Activated B cell treated with CpG ODN at 0.5 μM for 24 hours (primary cell): ENCODE data around the gene PIK3R2. TPM values are rescaled to one million over a fixed set of nuclear protein-coding genes. Genes with fewer than 3 reads are reported as not detected.

ENCODE experiments used
- ATAC-seq: fragments of 200-7000 bp; cut with Tn5 transposase; one replicate; pipeline ENCODE4 v1.10.0; 2021; ENCODE audit warnings: low read depth, mild to moderate bottlenecking, moderate library complexity
- CTCF ChIA-PET: fragments of 350-600 bp; sonication (Branson Sonifier 250); formaldehyde crosslinking; loops from one replicate; lab custom pipeline; 2021; ENCODE audit warnings: antibody characterized with exemption; lab: Charles Lee
- POLR2A ChIA-PET: fragments of 350-600 bp; sonication (Branson Sonifier 250); formaldehyde crosslinking; loops from one replicate; lab custom pipeline; 2021; ENCODE audit warnings: antibody characterized with exemption; lab: Charles Lee
- DNase-seq: peaks from one replicate; pipeline ENCODE4 v3.0.0; 2022
- H3K27ac Mint-ChIP-seq: one replicate; pipeline ENCODE4 v1.8.0; 2020; ENCODE audit warnings: mixed read lengths
- H3K27me3 Mint-ChIP-seq: one replicate; pipeline ENCODE4 v1.8.0; 2021; ENCODE audit warnings: mixed read lengths
- H3K36me3 Mint-ChIP-seq: one replicate; pipeline ENCODE4 v1.8.0; 2021; ENCODE audit warnings: low read depth, mixed read lengths
- H3K4me1 Mint-ChIP-seq: one replicate; pipeline ENCODE4 v1.8.0; 2021; ENCODE audit warnings: mixed read lengths
- H3K4me3 Mint-ChIP-seq: one replicate; pipeline ENCODE4 v1.8.0; 2020; ENCODE audit warnings: mild to moderate bottlenecking, mixed read lengths
- H3K9me3 Mint-ChIP-seq: one replicate; pipeline ENCODE4 v1.8.0; 2020; ENCODE audit warnings: mixed read lengths
- CTCF ChIP-seq: fragments of 200-600 bp; IDR thresholded peaks from one replicate; pipeline ENCODE4 v1.8.0; 2022; ENCODE audit warnings: antibody characterized with exemption, mild to moderate bottlenecking
- intact Hi-C: fragments of 100-400 bp; cut with micrococcal nuclease; formaldehyde crosslinking; loops from one replicate; pipeline ENCODE4 v1.15.1; 2024
- total RNA-seq: library from RNA; stranded (reverse); gene quantifications from 2 replicates; pipeline ENCODE4 v1.2.3, GENCODE V29; 2022

PIK3R2 gene
- total RNA-seq, 1 donor from 2014 or later = 12.7 TPM

GRCh38 chr19:18183529-18183928, 30.6 kb downstream of the PIK3R2 start:
- H3K27ac Mint-ChIP-seq = no peak overlapping the region
- no peaks in the 10 kb centered on the region for H3K9me3 Mint-ChIP-seq
- no peaks in the 10 kb centered on the region for H3K27me3 Mint-ChIP-seq
- ChIA-PET CTCF (interaction anchor here (1.0 to 1.2 kb wide), 2 partner anchors 8 to 205 kb away, joined by 3 to 4 read pairs; no protein-coding TSS in a partner anchor), POLR2A (interaction anchor here (0.7 to 19.0 kb wide), 6 partner anchors 8 to 185 kb away, joined by 3 to 437 read pairs (median 4); partner anchors contain the start of genes IFI30 and MPV17L2)
- H3K4me1 Mint-ChIP-seq = peaks cover 49% of the 10 kb centered on the region
- no peak for ATAC-seq
- no peak for DNase-seq
- H3K4me3 Mint-ChIP-seq = no peak overlapping the region
- no peak for TF ChIP-seq CTCF
- intact Hi-C loops = loop anchor here (2.0 kb wide), 1 partner anchor 15 kb away; no protein-coding TSS in a partner anchor
- H3K36me3 Mint-ChIP-seq = peaks cover 12% of the 10 kb centered on the region

GRCh38 chr19:18185538-18185937, 32.6 kb downstream of the PIK3R2 start:
- ChIA-PET CTCF (interaction anchor here (1.2 kb wide), 1 partner anchor 17 kb away, joined by 3 read pairs; no protein-coding TSS in a partner anchor), POLR2A (interaction anchor here (0.6 to 19.0 kb wide), 4 partner anchors 13 to 964 kb away, joined by 3 to 437 read pairs (median 4); partner anchors contain the start of gene IFI30)
- no peaks in the 10 kb centered on the region for H3K9me3 Mint-ChIP-seq
- H3K27me3 Mint-ChIP-seq = no peaks in the 10 kb centered on the region
- H3K36me3 Mint-ChIP-seq = peaks cover 5% of the 10 kb centered on the region
- H3K4me1 Mint-ChIP-seq = peaks cover 43% of the 10 kb centered on the region
- intact Hi-C loops = no loop called here
- H3K4me3 Mint-ChIP-seq = no peak overlapping the region
- H3K27ac Mint-ChIP-seq = peak overlapping the region; percentile 59
- ATAC-seq (no peak), DNase-seq (no peak)
- TF ChIP-seq CTCF = no peak

GRCh38 chr19:18190278-18190677, 37.3 kb downstream of the PIK3R2 start:
- no peak overlapping the region for H3K4me3 Mint-ChIP-seq
- ChIA-PET POLR2A (interaction anchor here (0.6 to 19.0 kb wide), 6 partner anchors 8 to 241 kb away, joined by 3 to 437 read pairs (median 6); partner anchors contain the start of gene IFI30), CTCF (interaction anchor here (2.3 kb wide), 1 partner anchor 9 kb away, joined by 23 read pairs; no protein-coding TSS in a partner anchor)
- no peaks in the 10 kb centered on the region for H3K27me3 Mint-ChIP-seq
- peaks cover 12% of the 10 kb centered on the region for H3K36me3 Mint-ChIP-seq
- no peak for TF ChIP-seq CTCF
- ATAC-seq (no peak), DNase-seq (no peak)
- H3K9me3 Mint-ChIP-seq = no peaks in the 10 kb centered on the region
- intact Hi-C loops = loop anchor here (5.0 kb wide), 1 partner anchor 332 kb away; the partner anchor contains the start of gene ELL
- peak overlapping the region; percentile 61 for H3K27ac Mint-ChIP-seq
- H3K4me1 Mint-ChIP-seq = peaks cover 54% of the 10 kb centered on the region

- H3K27ac Mint-ChIP-seq = peak overlapping the region; percentile 95
- ChIA-PET CTCF (interaction anchor here (0.8 to 2.3 kb wide), 23 partner anchors 8 to 253 kb away, joined by 3 to 23 read pairs (median 5); partner anchors contain the start of genes IFI30, LSM4 and RAB3A), POLR2A (interaction anchor here (0.6 to 19.0 kb wide), 23 partner anchors 9 to 888 kb away, joined by 3 to 437 read pairs (median 8); partner anchors contain the start of genes ARRDC2, CCDC124, IFI30 and JUND)
- no peaks in the 10 kb centered on the region for H3K27me3 Mint-ChIP-seq
- TF ChIP-seq CTCF = no peak
- intact Hi-C loops = loop anchor here (1.0 to 5.0 kb wide), 7 partner anchors 10 to 331 kb away; partner anchors contain the start of genes ELL, IFI30, LSM4 and RAB3A
- H3K4me1 Mint-ChIP-seq = peaks cover 46% of the 10 kb centered on the region
- peaks cover 18% of the 10 kb centered on the region for H3K36me3 Mint-ChIP-seq
- H3K4me3 Mint-ChIP-seq = peak overlapping the region; percentile 87
- no peak for DNase-seq
- no peak for ATAC-seq
- no peaks in the 10 kb centered on the region for H3K9me3 Mint-ChIP-seq
These were observed 38.7 kb downstream of the PIK3R2 start for GRCh38 chr19:18191640-18192062.
